Endodermal cell (in vitro differentiated cells): ENCODE data around the gene AGAP2. TPM values are rescaled to one million over a fixed set of nuclear protein-coding genes. Genes with fewer than 3 reads are reported as not detected.

Source experiments
- DNase-seq: peaks from one replicate; pipeline ENCODE4 v3.0.0-alpha.2; 2017
- H3K27ac ChIP-seq: 2 replicates; pipeline ENCODE4 v1.5.1; 2013; ENCODE audit warnings: mild to moderate bottlenecking, low read depth, low read length, moderate library complexity
- H3K27me3 ChIP-seq: 2 replicates; pipeline ENCODE4 v1.6.1; 2013; ENCODE audit warnings: mild to moderate bottlenecking, low read length, moderate library complexity; ENCODE audit not compliant: insufficient read depth, control insufficient read depth, poor library complexity, severe bottlenecking
- H3K36me3 ChIP-seq: 2 replicates; pipeline ENCODE4 v1.7.0; 2013; ENCODE audit warnings: mild to moderate bottlenecking, low read length, moderate library complexity; ENCODE audit not compliant: control insufficient read depth, insufficient read depth
- H3K4me1 ChIP-seq: one replicate; pipeline ENCODE4 v1.7.0; 2013; ENCODE audit warnings: low read length; ENCODE audit not compliant: control insufficient read depth, insufficient read depth
- H3K4me3 ChIP-seq: 2 replicates; pipeline ENCODE4 v1.5.1; 2013; ENCODE audit warnings: mild to moderate bottlenecking, low read length, moderate library complexity
- H3K9ac ChIP-seq: 2 replicates; pipeline ENCODE4 v1.6.1; 2013; ENCODE audit warnings: mild to moderate bottlenecking, low read length, moderate library complexity; ENCODE audit not compliant: poor library complexity, severe bottlenecking; ENCODE audit errors: extremely low read depth
- H3K9me3 ChIP-seq: 2 replicates; pipeline ENCODE4 v1.6.1; 2013; ENCODE audit warnings: mild to moderate bottlenecking, low read length, moderate library complexity; ENCODE audit not compliant: control insufficient read depth
- H3K27ac Mint-ChIP-seq: 2 replicates; pipeline ENCODE4 v1.8.0; 2020; ENCODE audit warnings: mixed read lengths
- H3K27me3 Mint-ChIP-seq: 2 replicates; pipeline ENCODE4 v1.8.0; 2021; ENCODE audit warnings: mild to moderate bottlenecking, mixed read lengths; ENCODE audit not compliant: insufficient read depth
- H3K36me3 Mint-ChIP-seq: 2 replicates; pipeline ENCODE4 v1.8.0; 2020; ENCODE audit warnings: low read depth, mixed read lengths
- H3K4me1 Mint-ChIP-seq: 2 replicates; pipeline ENCODE4 v1.8.0; 2020; ENCODE audit warnings: mixed read lengths
- H3K4me3 Mint-ChIP-seq: 2 replicates; pipeline ENCODE4 v1.8.0; 2020; ENCODE audit warnings: mild to moderate bottlenecking, moderate library complexity, mixed read lengths
- H3K9me3 Mint-ChIP-seq: 2 replicates; pipeline ENCODE4 v1.8.0; 2020; ENCODE audit warnings: mild to moderate bottlenecking, mixed read lengths
- WGBS, 2 experiments: methylation state at CpG; one replicate each; pipeline versions ENCODE4 v1.1.5 to v1.1.7; 2013; ENCODE audit warnings: missing lambda C conversion rate in 2 of 2, mixed read lengths in 1 of 2; ENCODE audit not compliant: insufficient coverage in 1 of 2, insufficient read length in 1 of 2; 5-methylcytosine and 5-hydroxymethylcytosine counted together
- total RNA-seq, 2 donors: library from RNA; stranded (reverse); fragmentation: NEBNext Ultra II Directional in 1 of 2; extraction: Animal tissue kit (Norgen Biotek cat#: 25700) in 1 of 2; gene quantifications; 2 replicates in 1 of 2; 3 replicates in 1 of 2; pipeline ENCODE4 v1.2.1, GENCODE V29; 2021
- TF ChIP-seq, protein P1 (sequence below): fragments of 200-600 bp; sonication (generic); conservative IDR thresholded peaks from 2 replicates; pipeline ENCODE4 v1.5.0; 2021; ENCODE audit warnings: antibody characterized with exemption, mild to moderate bottlenecking

The AGAP2 gene
- total RNA-seq, 2 donors from 2014 or later, result 0.44 TPM; not detected in 1

DNA sequence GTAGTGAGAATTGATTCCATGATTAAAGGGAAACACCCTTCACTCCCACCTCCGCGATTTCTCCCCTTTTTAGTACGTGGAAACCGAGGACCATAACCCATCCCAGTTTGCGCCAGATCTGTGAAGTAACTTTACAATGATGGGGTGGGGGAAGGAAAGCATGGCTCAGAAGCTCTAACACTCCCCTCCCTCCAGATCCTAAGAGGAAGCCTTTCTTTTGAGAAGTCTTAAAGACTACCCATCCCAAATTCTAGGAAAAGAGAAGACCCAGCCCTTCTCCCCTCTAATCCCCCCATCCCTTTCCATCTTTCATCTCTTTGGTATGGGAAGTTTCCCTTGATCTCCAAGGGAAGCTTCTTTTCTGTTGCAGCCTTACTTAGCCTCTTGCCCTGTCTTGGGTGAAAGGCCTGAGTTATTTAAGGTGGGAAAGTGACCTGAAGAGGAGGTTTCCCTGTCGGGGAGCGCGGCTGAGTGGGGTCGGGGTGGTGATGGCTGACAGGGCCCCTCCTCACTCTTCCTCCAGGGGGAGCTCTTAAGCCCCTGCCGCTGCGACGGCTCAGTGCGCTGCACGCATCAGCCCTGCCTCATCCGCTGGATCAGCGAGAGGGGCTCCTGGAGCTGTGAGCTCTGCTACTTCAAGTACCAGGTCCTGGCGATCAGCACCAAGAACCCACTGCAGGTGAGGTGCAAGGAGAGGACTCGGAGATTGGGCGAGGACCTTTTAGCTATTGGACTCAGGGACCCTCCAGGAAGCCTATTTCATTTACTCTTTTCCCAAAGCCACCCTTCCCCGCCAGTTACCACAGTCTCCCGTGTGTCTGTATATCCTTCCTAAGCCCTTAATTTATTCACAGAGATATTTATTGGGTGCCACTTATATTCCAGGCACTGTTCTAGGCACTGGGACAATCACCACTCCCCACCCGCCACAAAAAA is 18.1 kb upstream of the AGAP2 start:
- H3K4me3 ChIP-seq, result peak overlapping the region; percentile 79
- Mint-ChIP-seq H3K4me3 (peak overlapping the region; percentile 73), H3K27me3 (peaks cover 68% of the 10 kb centered on the region), H3K9me3 (no peaks in the 10 kb centered on the region), H3K4me1 (peaks cover 29% of the 10 kb centered on the region), H3K27ac (no peak overlapping the region), H3K36me3 (peaks cover 13% of the 10 kb centered on the region)
- WGBS, 2 experiments, result 13 to 18% methylated on average over 5 to 16 of the region's 22 CpGs
- H3K27me3 ChIP-seq, result peaks cover 56% of the 10 kb centered on the region
- H3K36me3 ChIP-seq, result peaks cover 7% of the 10 kb centered on the region
- no peaks in the 10 kb centered on the region for H3K9me3 ChIP-seq
- no peak overlapping the region for H3K9ac ChIP-seq
- peak; percentile 95 for DNase-seq
- no peaks in the 10 kb centered on the region for H3K4me1 ChIP-seq
- H3K27ac ChIP-seq, result no peak overlapping the region
- TF ChIP-seq, protein P1, sequence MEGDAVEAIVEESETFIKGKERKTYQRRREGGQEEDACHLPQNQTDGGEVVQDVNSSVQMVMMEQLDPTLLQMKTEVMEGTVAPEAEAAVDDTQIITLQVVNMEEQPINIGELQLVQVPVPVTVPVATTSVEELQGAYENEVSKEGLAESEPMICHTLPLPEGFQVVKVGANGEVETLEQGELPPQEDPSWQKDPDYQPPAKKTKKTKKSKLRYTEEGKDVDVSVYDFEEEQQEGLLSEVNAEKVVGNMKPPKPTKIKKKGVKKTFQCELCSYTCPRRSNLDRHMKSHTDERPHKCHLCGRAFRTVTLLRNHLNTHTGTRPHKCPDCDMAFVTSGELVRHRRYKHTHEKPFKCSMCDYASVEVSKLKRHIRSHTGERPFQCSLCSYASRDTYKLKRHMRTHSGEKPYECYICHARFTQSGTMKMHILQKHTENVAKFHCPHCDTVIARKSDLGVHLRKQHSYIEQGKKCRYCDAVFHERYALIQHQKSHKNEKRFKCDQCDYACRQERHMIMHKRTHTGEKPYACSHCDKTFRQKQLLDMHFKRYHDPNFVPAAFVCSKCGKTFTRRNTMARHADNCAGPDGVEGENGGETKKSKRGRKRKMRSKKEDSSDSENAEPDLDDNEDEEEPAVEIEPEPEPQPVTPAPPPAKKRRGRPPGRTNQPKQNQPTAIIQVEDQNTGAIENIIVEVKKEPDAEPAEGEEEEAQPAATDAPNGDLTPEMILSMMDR, result peak; percentile 92

DNA sequence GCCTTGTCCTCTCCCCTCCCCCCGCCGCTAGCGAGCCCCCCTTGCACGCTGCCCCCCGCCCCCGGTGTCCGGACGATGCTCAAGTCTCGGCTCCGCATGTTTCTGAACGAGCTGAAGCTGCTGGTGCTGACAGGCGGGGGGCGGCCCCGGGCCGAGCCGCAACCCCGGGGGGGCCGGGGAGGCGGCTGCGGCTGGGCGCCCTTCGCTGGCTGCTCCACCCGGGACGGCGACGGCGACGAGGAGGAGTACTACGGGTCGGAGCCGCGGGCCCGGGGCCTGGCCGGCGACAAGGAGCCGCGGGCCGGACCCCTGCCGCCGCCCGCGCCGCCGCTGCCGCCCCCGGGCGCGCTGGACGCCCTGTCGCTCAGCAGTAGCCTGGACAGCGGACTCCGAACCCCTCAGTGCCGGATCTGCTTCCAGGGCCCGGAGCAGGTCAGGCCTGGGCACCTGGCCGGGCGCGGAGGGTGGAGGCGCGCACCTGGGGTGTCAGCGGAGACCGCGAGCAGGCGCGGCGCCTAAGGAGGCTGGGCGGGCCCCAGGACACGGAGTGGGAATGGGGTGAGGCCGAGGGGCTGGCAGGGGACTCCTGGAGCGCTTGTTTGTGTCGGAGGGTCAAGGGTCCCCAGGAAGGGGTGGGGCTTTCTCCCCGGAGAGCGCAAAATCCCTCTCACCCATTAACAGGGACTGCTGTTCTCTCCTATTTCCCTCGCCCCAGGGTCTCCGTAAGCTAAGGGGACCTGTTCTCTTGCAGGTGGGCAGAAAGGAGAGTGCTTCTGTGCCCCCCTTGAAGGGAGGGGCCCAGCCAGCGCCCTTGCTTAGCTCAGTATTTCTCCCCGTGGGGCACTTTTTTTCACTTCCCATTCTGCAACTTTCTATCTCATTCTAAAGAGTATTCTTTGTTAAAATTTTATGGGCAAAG is 17.2 kb upstream of the AGAP2 start:
- Mint-ChIP-seq H3K27me3 (peaks cover 59% of the 10 kb centered on the region), H3K9me3 (no peaks in the 10 kb centered on the region), H3K36me3 (peaks cover 22% of the 10 kb centered on the region), H3K27ac (no peak overlapping the region), H3K4me3 (peak overlapping the region; percentile 73), H3K4me1 (peaks cover 36% of the 10 kb centered on the region)
- Histone ChIP-seq H3K4me1 (peaks cover 4% of the 10 kb centered on the region), H3K27ac (no peak overlapping the region), H3K27me3 (peaks cover 46% of the 10 kb centered on the region), H3K4me3 (peak overlapping the region; percentile 79), H3K9me3 (no peaks in the 10 kb centered on the region), H3K36me3 (peaks cover 12% of the 10 kb centered on the region), H3K9ac (no peak overlapping the region)
- TF ChIP-seq, protein P1, result no peak
- WGBS, 2 experiments, result 0% methylated on average over 28 to 70 of the region's 76 CpGs
- peak; percentile 83 for DNase-seq

DNA sequence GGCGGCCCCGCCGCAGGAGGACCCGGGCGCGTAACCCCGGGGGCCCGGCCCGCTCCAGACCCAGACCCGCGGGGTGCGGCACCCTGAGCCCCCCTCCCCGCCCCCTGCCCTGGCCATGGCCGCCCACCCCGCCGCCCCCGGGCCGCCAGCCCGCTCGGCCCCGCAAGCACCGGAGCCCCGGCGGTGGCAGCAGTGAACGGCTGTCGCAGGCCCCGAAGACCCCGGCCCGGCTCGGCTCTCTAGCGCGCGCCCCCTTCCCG is 16.6 kb upstream of the AGAP2 start:
- H3K27ac ChIP-seq, result no peak overlapping the region
- H3K9ac ChIP-seq, result no peak overlapping the region
- 0% methylated on average over 33 of the region's 34 CpGs; no CpG with 5 or more reads in 1 of the 2 experiments for WGBS, 2 experiments
- H3K4me1 Mint-ChIP-seq, result peaks cover 37% of the 10 kb centered on the region
- H3K4me1 ChIP-seq, result peaks cover 5% of the 10 kb centered on the region
- no peak overlapping the region for H3K27ac Mint-ChIP-seq
- H3K27me3 Mint-ChIP-seq, result peaks cover 54% of the 10 kb centered on the region
- no peak overlapping the region for H3K4me3 ChIP-seq
- DNase-seq, result no peak
- no peaks in the 10 kb centered on the region for H3K9me3 ChIP-seq
- peaks cover 28% of the 10 kb centered on the region for H3K36me3 Mint-ChIP-seq
- peaks cover 43% of the 10 kb centered on the region for H3K27me3 ChIP-seq
- no peaks in the 10 kb centered on the region for H3K9me3 Mint-ChIP-seq
- peak overlapping the region; percentile 73 for H3K4me3 Mint-ChIP-seq
- peaks cover 18% of the 10 kb centered on the region for H3K36me3 ChIP-seq
- TF ChIP-seq, protein P1, result no peak
